Measurements from ENCODE around the gene CDK5RAP3.

- TF ChIP-seq, protein P1, sequence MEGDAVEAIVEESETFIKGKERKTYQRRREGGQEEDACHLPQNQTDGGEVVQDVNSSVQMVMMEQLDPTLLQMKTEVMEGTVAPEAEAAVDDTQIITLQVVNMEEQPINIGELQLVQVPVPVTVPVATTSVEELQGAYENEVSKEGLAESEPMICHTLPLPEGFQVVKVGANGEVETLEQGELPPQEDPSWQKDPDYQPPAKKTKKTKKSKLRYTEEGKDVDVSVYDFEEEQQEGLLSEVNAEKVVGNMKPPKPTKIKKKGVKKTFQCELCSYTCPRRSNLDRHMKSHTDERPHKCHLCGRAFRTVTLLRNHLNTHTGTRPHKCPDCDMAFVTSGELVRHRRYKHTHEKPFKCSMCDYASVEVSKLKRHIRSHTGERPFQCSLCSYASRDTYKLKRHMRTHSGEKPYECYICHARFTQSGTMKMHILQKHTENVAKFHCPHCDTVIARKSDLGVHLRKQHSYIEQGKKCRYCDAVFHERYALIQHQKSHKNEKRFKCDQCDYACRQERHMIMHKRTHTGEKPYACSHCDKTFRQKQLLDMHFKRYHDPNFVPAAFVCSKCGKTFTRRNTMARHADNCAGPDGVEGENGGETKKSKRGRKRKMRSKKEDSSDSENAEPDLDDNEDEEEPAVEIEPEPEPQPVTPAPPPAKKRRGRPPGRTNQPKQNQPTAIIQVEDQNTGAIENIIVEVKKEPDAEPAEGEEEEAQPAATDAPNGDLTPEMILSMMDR (IDR thresholded peaks at IDR 0.05; ENCODE audit: poor library complexity) = no peak
- no peak for TF ChIP-seq EZH2 (IDR thresholded peaks at IDR 0.05; ENCODE audit: borderline replicate concordance)
Measured at GRCh38 chr17:47928415-47928814, 42.5 kb upstream of the CDK5RAP3 start.

Data from hepatocyte (in vitro differentiated cells).